Caco-2 (cell line): Measurements from ENCODE around the gene ARHGEF6. TPM values are rescaled to one million over a fixed set of nuclear protein-coding genes. Genes with fewer than 3 reads are reported as not detected.

Experiments
- BruUV-seq: library from RNA; stranded (reverse); fragments of 400-500 nt; replicated peaks from 2 replicates; lab custom pipeline; 2021; lab: Mats Ljungman, UMichigan
- CTCF ChIA-PET: fragments of 300-600 bp; sonication (Branson Sonifier 250); formaldehyde crosslinking; loops from one replicate; lab custom pipeline; 2022; ENCODE audit warnings: antibody characterized with exemption; lab: Charles Lee
- POLR2A ChIA-PET: fragments of 300-600 bp; sonication (Branson Sonifier 250); formaldehyde crosslinking; loops from one replicate; lab custom pipeline; 2022; ENCODE audit warnings: antibody characterized with exemption; lab: Charles Lee
- DNase-seq, 2 experiments: peaks; one replicate each; pipeline versions ENCODE4 v3.0.0 to v3.0.0-alpha.2; 2020 to 2022
- H3K27me3 ChIP-seq: replicated peaks from 2 replicates; pipeline ENCODE4 v1.6.0; 2011; ENCODE audit warnings: low read length; ENCODE audit not compliant: control insufficient read depth, insufficient read depth
- H3K36me3 ChIP-seq: 2 replicates; pipeline ENCODE4 v1.5.1; 2011; ENCODE audit warnings: low read length; ENCODE audit not compliant: control insufficient read depth, insufficient read depth
- H3K4me1 ChIP-seq: fragments of 250-450 bp; sonication (Bioruptor Pico); 2 replicates; pipeline ENCODE4 v1.5.1; 2020; ENCODE audit warnings: mild to moderate bottlenecking
- H3K4me3 ChIP-seq: 2 replicates; pipeline ENCODE4 v1.5.1; 2011; ENCODE audit warnings: low read depth, mild to moderate bottlenecking, control low read depth, low read length
- H3K9me3 ChIP-seq: fragments of 250-450 bp; sonication (Bioruptor Pico); 2 replicates; pipeline ENCODE4 v1.5.1; 2020; ENCODE audit warnings: mild to moderate bottlenecking, moderate library complexity
- H3K27ac Mint-ChIP-seq: one replicate; pipeline ENCODE4 v1.8.0; 2022; ENCODE audit warnings: mixed read lengths; ENCODE audit not compliant: unreplicated experiment
- H3K27me3 Mint-ChIP-seq: one replicate; pipeline ENCODE4 v1.8.0; 2022; ENCODE audit warnings: mixed read lengths; ENCODE audit not compliant: insufficient read depth, unreplicated experiment
- H3K36me3 Mint-ChIP-seq: one replicate; pipeline ENCODE4 v1.8.0; 2022; ENCODE audit warnings: mild to moderate bottlenecking, mixed read lengths; ENCODE audit not compliant: insufficient read depth, unreplicated experiment
- H3K4me1 Mint-ChIP-seq: one replicate; pipeline ENCODE4 v1.8.0; 2022; ENCODE audit warnings: low read depth, mixed read lengths; ENCODE audit not compliant: unreplicated experiment
- H3K4me3 Mint-ChIP-seq: one replicate; pipeline ENCODE4 v1.8.0; 2022; ENCODE audit warnings: mild to moderate bottlenecking, moderate library complexity, mixed read lengths; ENCODE audit not compliant: unreplicated experiment
- H3K9me3 Mint-ChIP-seq: one replicate; pipeline ENCODE4 v1.8.0; 2022; ENCODE audit warnings: mixed read lengths; ENCODE audit not compliant: unreplicated experiment
- intact Hi-C: fragments of 100-400 bp; cut with micrococcal nuclease; formaldehyde crosslinking; loops from one replicate; pipeline ENCODE4 v1.10.0; 2022; ENCODE audit not compliant: unreplicated experiment
- total RNA-seq: library from RNA; stranded (reverse); gene quantifications from 2 replicates; pipeline ENCODE4 v1.2.3, GENCODE V29; 2022
- TF ChIP-seq, protein P1 (sequence below), 2 experiments: fragments of 200-600 bp in 1 of 2; IDR thresholded peaks; 1 replicate in 1 of 2; 2 replicates in 1 of 2; pipeline versions ENCODE4 v1.5.1 to v1.8.0; 2011 to 2022; ENCODE audit warnings: antibody characterized with exemption in 1 of 2, control low read depth in 1 of 2, inconsistent platforms in 1 of 2, low read depth in 1 of 2, low read length in 1 of 2, mild to moderate bottlenecking in 1 of 2, moderate library complexity in 1 of 2; ENCODE audit not compliant: insufficient read depth in 1 of 2, severe bottlenecking in 1 of 2, unreplicated experiment in 1 of 2

ARHGEF6 gene
- total RNA-seq, 1 experiment from 2014 or later = not detected

DNA sequence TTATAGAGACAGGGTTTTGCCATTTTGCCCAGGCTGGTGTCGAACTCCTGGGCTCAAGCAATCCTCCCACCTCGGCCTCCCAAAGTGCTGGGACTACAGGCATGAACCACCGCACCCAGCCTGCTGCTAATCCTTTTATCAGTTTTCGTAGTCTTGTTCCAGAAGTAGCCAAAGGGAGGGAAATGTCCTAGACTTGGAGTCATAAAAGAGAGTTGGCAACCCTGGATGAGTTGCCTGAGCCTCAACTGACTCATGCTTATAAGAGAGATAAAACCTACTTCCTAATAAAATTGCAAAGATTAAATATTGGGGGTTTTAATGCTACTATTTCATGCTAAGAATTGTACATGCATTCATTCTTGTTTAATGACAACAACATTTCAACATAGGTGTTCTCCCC is 88.5 kb downstream of the ARHGEF6 start:
- H3K9me3 ChIP-seq = no peaks in the 10 kb centered on the region
- Mint-ChIP-seq H3K36me3 (no peaks in the 10 kb centered on the region), H3K27me3 (peaks cover 9% of the 10 kb centered on the region), H3K4me1 (no peaks in the 10 kb centered on the region), H3K9me3 (no peaks in the 10 kb centered on the region), H3K4me3 (no peak overlapping the region), H3K27ac (no peak overlapping the region)
- no TSS peak for BruUV-seq
- no peaks in the 10 kb centered on the region for H3K27me3 ChIP-seq
- intact Hi-C loops = loop anchor here (10.0 kb wide), 2 partner anchors 117 to 177 kb away; no protein-coding TSS in a partner anchor
- no peak for DNase-seq
- no peaks in the 10 kb centered on the region for H3K4me1 ChIP-seq
- no peaks in the 10 kb centered on the region for H3K36me3 ChIP-seq
- ChIA-PET CTCF (no interaction called here), POLR2A (no interaction called here)
- TF ChIP-seq, protein P1, sequence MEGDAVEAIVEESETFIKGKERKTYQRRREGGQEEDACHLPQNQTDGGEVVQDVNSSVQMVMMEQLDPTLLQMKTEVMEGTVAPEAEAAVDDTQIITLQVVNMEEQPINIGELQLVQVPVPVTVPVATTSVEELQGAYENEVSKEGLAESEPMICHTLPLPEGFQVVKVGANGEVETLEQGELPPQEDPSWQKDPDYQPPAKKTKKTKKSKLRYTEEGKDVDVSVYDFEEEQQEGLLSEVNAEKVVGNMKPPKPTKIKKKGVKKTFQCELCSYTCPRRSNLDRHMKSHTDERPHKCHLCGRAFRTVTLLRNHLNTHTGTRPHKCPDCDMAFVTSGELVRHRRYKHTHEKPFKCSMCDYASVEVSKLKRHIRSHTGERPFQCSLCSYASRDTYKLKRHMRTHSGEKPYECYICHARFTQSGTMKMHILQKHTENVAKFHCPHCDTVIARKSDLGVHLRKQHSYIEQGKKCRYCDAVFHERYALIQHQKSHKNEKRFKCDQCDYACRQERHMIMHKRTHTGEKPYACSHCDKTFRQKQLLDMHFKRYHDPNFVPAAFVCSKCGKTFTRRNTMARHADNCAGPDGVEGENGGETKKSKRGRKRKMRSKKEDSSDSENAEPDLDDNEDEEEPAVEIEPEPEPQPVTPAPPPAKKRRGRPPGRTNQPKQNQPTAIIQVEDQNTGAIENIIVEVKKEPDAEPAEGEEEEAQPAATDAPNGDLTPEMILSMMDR (IDR thresholded peaks at IDR 0.05; ENCODE audit: insufficient read depth in 1 of 2, low read depth in 1 of 2, low read length in 1 of 2, severe bottlenecking in 1 of 2, unreplicated experiment in 1 of 2) = no peak
- H3K4me3 ChIP-seq = no peak overlapping the region

DNA sequence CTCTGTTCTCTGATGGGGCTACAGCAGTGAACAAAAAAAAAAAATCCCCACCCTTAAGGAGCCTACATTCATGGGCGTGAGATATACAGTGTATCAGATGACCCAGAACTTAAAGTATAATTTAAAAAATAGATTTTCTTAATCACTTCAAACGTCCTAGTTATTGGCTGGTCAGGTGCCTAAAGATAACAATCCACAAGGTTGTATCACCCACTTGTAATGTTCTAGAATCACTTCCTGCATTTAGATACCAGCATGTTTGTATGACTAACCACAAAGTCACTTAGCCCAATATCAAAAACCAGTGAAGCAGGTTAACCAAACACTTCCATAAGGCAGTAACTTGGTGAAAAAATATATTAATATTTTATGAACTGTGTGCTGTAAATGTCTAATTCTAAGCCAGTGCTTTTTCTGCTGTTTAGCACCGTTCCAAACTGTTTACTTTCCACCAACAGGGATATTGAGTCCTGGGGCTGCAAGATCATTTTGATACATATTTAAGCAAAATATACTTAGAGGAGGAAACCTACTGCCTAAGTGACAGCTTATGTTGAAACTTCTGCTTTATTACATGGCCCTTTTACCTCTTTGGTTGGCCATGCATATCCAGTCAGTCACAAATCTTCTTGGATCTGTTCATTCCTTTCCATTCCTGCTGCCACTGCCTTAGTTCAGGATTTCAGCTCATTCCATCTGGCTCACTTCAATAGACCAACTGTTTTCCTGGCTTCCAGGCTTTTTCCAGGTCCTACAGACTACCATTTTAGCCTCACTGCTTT is 89.5 kb downstream of the ARHGEF6 start:
- H3K36me3 ChIP-seq = no peaks in the 10 kb centered on the region
- H3K4me1 Mint-ChIP-seq = no peaks in the 10 kb centered on the region
- no peak overlapping the region for H3K4me3 ChIP-seq
- ChIA-PET POLR2A (no interaction called here), CTCF (no interaction called here)
- no peaks in the 10 kb centered on the region for H3K27me3 ChIP-seq
- H3K36me3 Mint-ChIP-seq = no peaks in the 10 kb centered on the region
- no peak overlapping the region for H3K4me3 Mint-ChIP-seq
- DNase-seq = no peak
- H3K9me3 Mint-ChIP-seq = no peaks in the 10 kb centered on the region
- BruUV-seq = no TSS peak
- no peaks in the 10 kb centered on the region for H3K9me3 ChIP-seq
- H3K4me1 ChIP-seq = no peaks in the 10 kb centered on the region
- H3K27me3 Mint-ChIP-seq = peaks cover 4% of the 10 kb centered on the region
- no peak overlapping the region for H3K27ac Mint-ChIP-seq
- TF ChIP-seq, protein P1 (IDR thresholded peaks at IDR 0.05; ENCODE audit: insufficient read depth in 1 of 2, low read depth in 1 of 2, low read length in 1 of 2, severe bottlenecking in 1 of 2, unreplicated experiment in 1 of 2) = no peak
- intact Hi-C loops = loop anchor here (10.0 kb wide), 2 partner anchors 116 to 176 kb away; no protein-coding TSS in a partner anchor

DNA sequence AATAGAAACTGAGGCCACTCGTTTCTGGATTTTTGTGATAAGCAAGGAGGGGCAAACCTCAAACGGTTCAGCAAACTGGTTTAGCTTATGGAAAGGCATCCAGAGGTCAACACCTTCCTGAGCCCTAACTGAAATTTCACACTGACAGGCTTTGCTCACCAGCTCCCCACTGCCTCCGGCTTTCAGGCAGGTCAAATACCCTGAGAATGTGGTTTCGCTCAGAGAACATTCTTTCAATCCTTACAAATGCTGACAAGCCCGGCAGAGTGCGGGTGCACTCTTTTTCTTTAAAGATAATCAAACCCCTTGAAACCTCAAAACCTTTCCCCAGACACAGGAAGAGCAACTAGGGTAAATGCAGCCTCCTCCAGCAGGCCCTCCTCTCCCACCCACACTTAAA is 91.3 kb downstream of the ARHGEF6 start:
- Histone ChIP-seq H3K27me3 (no peaks in the 10 kb centered on the region), H3K9me3 (no peaks in the 10 kb centered on the region), H3K4me3 (no peak overlapping the region), H3K4me1 (no peaks in the 10 kb centered on the region), H3K36me3 (no peaks in the 10 kb centered on the region)
- Mint-ChIP-seq H3K9me3 (no peaks in the 10 kb centered on the region), H3K27me3 (peaks cover 4% of the 10 kb centered on the region), H3K27ac (no peak overlapping the region), H3K4me3 (no peak overlapping the region), H3K36me3 (no peaks in the 10 kb centered on the region), H3K4me1 (no peaks in the 10 kb centered on the region)
- ChIA-PET POLR2A (no interaction called here), CTCF (no interaction called here)
- BruUV-seq = no TSS peak
- TF ChIP-seq, protein P1 (IDR thresholded peaks at IDR 0.05; ENCODE audit: insufficient read depth in 1 of 2, low read depth in 1 of 2, low read length in 1 of 2, severe bottlenecking in 1 of 2, unreplicated experiment in 1 of 2) = no peak
- intact Hi-C loops = no loop called here
- no peak for DNase-seq
